GDM1 (cell line): ENCODE results near the gene TUBB3.
"Not testable (repeated sequence)": the region's sequence is repeated elsewhere in the genome, so short reads cannot be mapped to it uniquely, and the experiment has no call there.

ENCODE experiments used
- DNase-seq: peaks from one replicate; lab custom pipeline; 2025; lab: John Stamatoyannopoulos, UW

TUBB3 gene

GRCh38 chr16:89922884-89923639 is at the start of gene TUBB3:
TUBB3 (plus strand) TSS chr16:89923342; CDS start chr16:89923402, 60 bp downstream.
- DNase-seq: peak; percentile 44

- DNase-seq: peak; percentile 96
Measured at GRCh38 chr16:89873972-89874689, 49.0 kb upstream of the TUBB3 start.

- DNase-seq: not testable (repeated sequence)
Measured at GRCh38 chr16:89879123-89879522, 44.0 kb upstream of the TUBB3 start.

DNA sequence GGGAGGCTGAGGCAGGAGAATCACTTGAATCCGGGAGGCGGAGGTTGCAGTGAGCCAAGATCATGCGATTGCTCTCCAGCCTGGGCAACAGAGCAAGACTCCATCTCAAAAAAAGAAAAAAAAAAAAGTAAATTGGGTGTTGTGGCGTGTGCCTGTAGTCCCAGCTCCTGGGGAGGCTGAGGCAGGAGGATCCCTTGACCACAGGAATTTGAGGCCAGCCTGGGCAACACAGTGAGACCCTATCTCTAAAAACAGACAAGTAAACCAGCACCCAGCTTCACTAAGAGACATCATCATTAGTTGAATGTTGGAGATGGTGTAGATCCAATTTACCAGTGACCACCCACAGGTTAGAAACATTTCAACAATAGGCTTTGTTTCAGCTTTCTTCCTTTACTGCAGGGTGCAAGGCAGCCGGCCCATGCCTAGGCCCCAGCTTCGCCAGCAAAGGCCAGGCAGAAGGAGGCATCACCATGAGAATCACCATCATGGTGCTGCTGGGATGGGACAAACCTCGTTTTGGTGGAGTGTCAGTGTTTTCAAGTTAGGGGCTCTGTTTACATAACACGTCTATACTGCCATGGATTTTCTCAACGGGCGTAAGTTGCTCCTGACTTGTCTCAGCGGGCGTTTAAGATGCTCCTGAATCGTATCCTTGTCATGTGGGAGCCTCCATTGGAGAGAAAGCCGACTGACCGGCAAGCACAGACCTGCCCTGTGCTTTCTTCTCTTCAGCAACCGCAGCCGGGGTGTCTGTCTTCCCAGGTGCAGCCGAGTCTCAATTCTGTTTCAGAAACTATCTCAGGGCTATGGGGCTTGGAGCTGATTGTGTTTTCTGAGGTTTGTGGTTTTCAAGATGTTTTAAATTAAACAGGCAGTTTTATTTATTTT is 42.4 kb upstream of the TUBB3 start:
- DNase-seq: no peak

DNA sequence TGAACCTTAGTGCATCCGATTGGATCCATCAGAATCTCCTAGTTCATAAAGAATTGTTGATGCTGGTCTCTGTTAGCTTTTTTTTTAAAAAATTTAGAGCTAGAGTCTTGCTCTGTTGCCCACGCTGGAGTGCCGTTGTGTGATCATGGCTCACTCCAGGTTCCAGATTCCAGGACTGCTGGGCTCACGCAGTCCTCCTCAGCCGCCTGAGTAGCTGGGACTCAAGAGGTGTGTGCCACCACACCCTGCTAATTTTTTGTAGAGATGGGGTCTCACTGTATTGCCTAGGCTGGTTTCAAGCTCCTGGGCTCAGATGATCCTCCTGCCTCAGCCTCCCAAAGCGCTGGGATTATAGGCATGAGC is 41.8 kb upstream of the TUBB3 start:
- no peak for DNase-seq

DNA sequence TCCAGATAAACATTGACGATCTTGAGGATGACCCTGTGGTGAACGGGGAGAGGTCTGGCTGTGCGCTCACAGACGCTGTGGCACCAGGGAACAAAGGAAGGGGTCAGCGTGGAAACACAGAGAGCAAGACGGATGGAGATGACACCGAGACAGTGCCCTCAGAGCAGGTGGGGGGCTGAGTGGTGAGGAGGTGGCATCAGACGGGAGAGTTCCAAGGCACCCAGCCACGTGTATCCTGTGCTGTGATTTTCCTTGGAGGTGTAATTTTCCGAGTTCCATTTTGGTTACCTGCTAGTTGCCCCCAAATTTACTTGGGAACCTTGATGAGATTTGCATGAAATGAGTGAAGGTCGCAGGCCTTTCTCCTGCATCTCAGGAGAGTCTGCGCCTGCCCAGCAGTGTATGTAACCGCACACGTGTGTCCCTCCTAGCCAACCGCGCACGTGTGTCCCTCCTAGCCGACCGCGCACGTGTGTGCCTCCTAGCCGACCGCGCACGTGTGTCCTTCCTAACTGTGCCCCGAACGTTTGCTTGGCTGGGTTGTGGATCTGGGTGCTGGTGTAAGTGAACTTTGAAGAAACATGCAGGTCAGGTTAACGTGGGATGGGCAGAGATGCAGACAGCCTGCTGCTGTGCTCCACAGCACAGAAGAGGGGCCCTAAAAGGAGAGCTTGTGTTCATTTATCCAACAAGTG is 39.6 kb upstream of the TUBB3 start:
- DNase-seq: no peak

DNA sequence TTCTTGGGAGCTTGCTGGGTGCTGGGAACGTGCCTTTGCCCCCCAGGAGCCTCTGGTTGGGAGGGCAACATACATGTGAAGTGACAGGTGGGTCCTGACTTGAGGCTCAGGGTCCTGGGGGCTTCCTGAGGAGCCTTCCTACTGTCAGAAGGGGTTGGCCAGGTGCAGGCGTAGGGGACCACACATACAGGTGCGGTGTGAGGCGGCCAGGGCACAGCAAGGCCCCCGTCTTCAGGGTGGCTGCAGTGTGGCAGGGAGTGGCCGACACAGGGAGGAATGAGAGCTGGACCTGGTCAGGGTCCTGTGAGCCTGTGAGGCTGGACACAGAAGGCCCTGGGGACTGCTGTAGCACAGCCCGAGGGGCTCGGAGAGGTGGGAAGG is 39.1 kb upstream of the TUBB3 start:
- no peak for DNase-seq

DNA sequence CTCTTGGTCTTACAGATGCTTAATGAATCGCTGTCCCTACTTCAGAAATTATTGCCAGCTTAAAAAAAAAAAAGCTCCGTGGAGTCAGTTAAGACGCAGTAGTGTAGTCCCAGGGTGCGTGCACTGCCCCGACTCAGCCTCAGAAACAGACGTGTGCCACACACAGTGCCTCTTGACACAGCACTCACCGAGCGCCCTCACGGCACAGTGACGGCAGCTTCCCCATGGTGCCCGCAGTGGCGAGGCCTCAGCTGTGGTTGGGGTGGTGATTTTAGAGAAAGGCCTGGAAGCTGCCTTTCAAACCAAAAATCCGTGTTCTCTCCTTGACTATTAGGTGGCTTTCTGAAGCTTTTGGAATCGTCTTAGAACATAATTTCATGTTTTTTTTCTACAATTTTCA is 35.9 kb upstream of the TUBB3 start:
- no peak for DNase-seq

GRCh38 chr16:89890200-89890599 is 32.9 kb upstream of the TUBB3 start:
- no peak for DNase-seq

- no peak for DNase-seq
Measured at GRCh38 chr16:89890886-89891657, 32.1 kb upstream of the TUBB3 start.

GRCh38 chr16:89892055-89892630 is 31.0 kb upstream of the TUBB3 start:
- DNase-seq: no peak

DNA sequence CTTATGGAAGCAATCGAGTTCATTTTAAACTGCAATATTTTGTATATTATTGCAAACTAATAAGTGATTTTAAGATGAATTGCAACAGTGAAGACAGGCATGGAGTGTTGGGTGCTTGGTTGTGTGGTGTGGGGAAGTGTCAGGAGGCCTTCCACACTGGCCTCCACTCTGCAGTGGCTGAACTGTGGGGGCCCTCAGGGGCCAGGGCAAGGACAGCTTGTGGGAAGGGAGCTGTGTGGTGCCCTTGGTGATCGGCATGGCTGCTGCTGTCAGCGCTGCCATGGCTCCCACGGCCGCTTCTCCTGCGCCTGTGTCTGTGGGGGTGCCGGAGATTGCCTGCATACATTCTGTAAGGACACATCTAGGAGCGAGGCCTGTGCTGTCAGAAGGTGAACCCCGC is 30.5 kb upstream of the TUBB3 start:
- no peak for DNase-seq

DNA sequence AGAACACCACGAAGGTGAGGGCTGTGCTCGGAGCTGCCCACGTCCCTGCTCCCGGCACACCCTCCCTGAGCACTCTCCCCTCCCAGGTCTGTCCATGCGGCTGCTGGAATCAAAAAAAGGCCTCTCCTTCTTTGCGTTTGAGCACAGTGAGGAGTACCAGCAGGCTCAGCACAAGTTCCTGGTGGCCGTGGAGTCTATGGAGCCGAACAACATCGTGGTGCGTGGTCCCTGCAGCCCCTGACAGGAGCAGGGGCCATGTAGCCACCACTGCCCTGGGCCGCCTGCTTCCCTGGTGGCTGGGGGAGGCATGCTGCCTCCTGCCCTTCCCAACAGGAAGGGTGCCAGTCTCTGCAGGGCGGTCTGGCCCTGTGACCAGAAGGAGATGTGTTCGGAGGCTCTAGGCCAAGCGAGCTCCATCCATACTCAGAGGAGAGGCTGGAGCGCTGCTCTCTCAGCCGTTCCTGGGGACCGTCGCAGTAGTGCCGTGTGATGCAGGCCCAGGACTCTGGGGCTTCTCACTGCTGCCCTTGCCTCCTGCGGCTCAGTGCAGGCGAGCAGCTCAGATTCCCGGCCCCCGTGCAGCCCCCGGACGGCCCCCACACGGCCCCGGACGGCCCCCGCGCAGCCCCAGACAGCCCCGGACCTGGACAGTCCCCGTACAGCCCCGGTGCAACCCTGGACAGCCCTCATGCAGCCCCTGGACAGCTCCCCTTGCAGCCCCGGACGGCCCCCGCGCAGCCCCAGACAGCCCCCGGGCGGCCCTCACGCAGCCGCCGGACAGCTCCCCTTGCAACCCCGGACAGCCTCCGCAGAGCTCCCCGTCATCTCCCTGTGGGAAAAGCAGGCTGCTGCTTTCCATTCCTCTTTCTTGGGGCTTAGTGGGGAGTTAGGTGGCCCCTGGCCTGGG is 29.2 kb upstream of the TUBB3 start:
- no peak for DNase-seq

DNA sequence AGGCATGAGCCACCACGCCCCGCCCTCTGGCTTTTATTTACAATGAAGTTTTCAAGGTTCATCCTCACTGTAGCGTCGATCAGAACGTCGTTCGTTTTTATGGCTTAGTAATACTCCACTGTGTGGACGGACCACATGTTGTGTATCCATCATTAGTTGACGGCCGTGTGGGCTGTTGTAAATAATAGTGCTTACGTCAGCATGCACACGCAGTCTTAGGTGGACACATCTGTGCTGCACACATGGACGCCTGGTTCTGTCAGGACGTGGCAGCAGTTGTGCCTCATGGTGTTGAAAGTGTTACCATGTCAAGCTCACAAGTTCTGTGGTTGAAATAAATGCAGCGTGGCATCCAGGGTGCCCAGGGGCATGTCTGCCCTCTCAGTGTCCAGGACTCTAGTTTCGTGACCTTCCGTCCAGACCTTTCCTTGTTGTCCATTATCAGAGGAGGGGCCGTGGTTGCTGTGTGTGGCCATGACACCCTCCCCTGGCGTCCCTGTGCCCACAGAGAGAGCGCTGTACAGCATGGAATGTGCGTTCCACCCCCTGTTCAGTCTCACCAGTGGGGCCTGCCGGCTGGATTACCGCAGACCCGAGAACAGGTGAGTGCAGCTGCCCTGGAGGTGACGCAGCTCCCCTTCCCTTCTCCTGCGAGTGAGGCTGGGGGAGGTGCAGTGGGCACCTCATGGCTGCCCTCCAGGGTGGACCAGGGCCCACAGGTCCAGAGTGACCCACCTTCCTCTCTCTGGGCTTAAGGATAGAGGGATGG is 27.5 kb upstream of the TUBB3 start:
- DNase-seq: no peak

GRCh38 chr16:89897204-89897603 is 25.9 kb upstream of the TUBB3 start:
- no peak for DNase-seq

- DNase-seq: no peak
Measured at GRCh38 chr16:89898201-89898967, 24.8 kb upstream of the TUBB3 start.

- DNase-seq: no peak
Measured at GRCh38 chr16:89899879-89900481, 23.2 kb upstream of the TUBB3 start.

DNA sequence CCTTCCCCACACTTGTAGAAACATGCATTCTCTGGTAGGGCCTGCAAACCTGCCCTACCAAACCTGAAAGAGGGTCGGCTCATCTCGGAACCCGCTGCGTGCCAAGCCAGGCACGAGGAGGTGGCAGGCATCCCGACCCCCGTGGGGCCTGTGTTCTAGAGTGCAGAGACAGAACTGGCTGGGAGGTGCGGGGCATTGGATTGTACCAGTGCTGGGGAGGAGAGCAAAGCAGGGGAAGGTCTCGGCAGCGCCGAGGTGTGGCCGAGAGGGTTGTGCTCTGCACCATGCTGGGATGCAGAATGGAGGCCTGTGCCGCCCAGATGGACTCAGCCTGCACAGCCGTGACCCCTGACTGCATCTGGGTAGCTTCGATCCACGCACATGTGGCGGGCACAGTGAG is 22.3 kb upstream of the TUBB3 start:
- no peak for DNase-seq
